ENCODE results near the gene DENND1B. TPM values are rescaled to one million over a fixed set of nuclear protein-coding genes. Genes with fewer than 3 reads are reported as not detected.

DENND1B gene
- total RNA-seq, 2 donors from 2014 or later = 9.4 to 11.9 TPM

GRCh38 chr1:197561041-197561440 lies 214.2 kb downstream of the DENND1B start:
- Histone ChIP-seq H3K9me3 (ENCODE audit: control insufficient read depth, low read length) (no peaks in the 10 kb centered on the region), H3K4me3 (ENCODE audit: low read length) (no peak overlapping the region), H3K4me1 (ENCODE audit: control insufficient read depth, insufficient read depth, low read length) (no peaks in the 10 kb centered on the region), H3K9ac (ENCODE audit: extremely low read depth, low read length, poor library complexity, severe bottlenecking) (no peak overlapping the region), H3K27ac (ENCODE audit: low read depth, low read length) (no peak overlapping the region), H3K27me3 (ENCODE audit: control insufficient read depth, insufficient read depth, low read length, poor library complexity, severe bottlenecking) (no peaks in the 10 kb centered on the region), H3K36me3 (ENCODE audit: control insufficient read depth, insufficient read depth, low read length) (no peaks in the 10 kb centered on the region)
- 60 to 91% methylated on average over 2 of the region's 2 CpGs for WGBS, 2 experiments (ENCODE audit: insufficient coverage in 1 of 2, insufficient read length in 1 of 2)
- Mint-ChIP-seq H3K27me3 (ENCODE audit: insufficient read depth) (no peaks in the 10 kb centered on the region), H3K36me3 (ENCODE audit: low read depth) (no peaks in the 10 kb centered on the region), H3K9me3 (no peaks in the 10 kb centered on the region), H3K4me3 (no peak overlapping the region), H3K27ac (no peak overlapping the region), H3K4me1 (no peaks in the 10 kb centered on the region)
- DNase-seq = no peak
- TF ChIP-seq CTCF (conservative IDR thresholded peaks at IDR 0.05) = no peak

- no peak for DNase-seq
- Histone ChIP-seq H3K4me1 (ENCODE audit: control insufficient read depth, insufficient read depth, low read length) (no peaks in the 10 kb centered on the region), H3K27me3 (ENCODE audit: control insufficient read depth, insufficient read depth, low read length, poor library complexity, severe bottlenecking) (no peaks in the 10 kb centered on the region), H3K9ac (ENCODE audit: extremely low read depth, low read length, poor library complexity, severe bottlenecking) (no peak overlapping the region), H3K27ac (ENCODE audit: low read depth, low read length) (no peak overlapping the region), H3K36me3 (ENCODE audit: control insufficient read depth, insufficient read depth, low read length) (no peaks in the 10 kb centered on the region), H3K4me3 (ENCODE audit: low read length) (no peak overlapping the region), H3K9me3 (ENCODE audit: control insufficient read depth, low read length) (no peaks in the 10 kb centered on the region)
- no peaks in the 10 kb centered on the region for H3K27me3 Mint-ChIP-seq (ENCODE audit: insufficient read depth)
- TF ChIP-seq CTCF (conservative IDR thresholded peaks at IDR 0.05) = no peak
- H3K27ac Mint-ChIP-seq = no peak overlapping the region
- no peaks in the 10 kb centered on the region for H3K36me3 Mint-ChIP-seq (ENCODE audit: low read depth)
- H3K4me1 Mint-ChIP-seq = no peaks in the 10 kb centered on the region
- H3K4me3 Mint-ChIP-seq = no peak overlapping the region
- WGBS, 2 experiments (ENCODE audit: insufficient coverage in 1 of 2, insufficient read length in 1 of 2) = no CpG with 5 or more reads among the region's 1 CpG
- H3K9me3 Mint-ChIP-seq = no peaks in the 10 kb centered on the region
Observed at GRCh38 chr1:197559655-197560054, 215.6 kb downstream of the DENND1B start.

GRCh38 chr1:197559244-197559643 lies 216.0 kb downstream of the DENND1B start:
- Mint-ChIP-seq H3K27ac (no peak overlapping the region), H3K27me3 (ENCODE audit: insufficient read depth) (no peaks in the 10 kb centered on the region), H3K4me3 (no peak overlapping the region), H3K9me3 (no peaks in the 10 kb centered on the region), H3K4me1 (no peaks in the 10 kb centered on the region), H3K36me3 (ENCODE audit: low read depth) (no peaks in the 10 kb centered on the region)
- H3K27ac ChIP-seq (ENCODE audit: low read depth, low read length) = no peak overlapping the region
- H3K9ac ChIP-seq (ENCODE audit: extremely low read depth, low read length, poor library complexity, severe bottlenecking) = no peak overlapping the region
- no peaks in the 10 kb centered on the region for H3K36me3 ChIP-seq (ENCODE audit: control insufficient read depth, insufficient read depth, low read length)
- H3K4me3 ChIP-seq (ENCODE audit: low read length) = no peak overlapping the region
- H3K4me1 ChIP-seq (ENCODE audit: control insufficient read depth, insufficient read depth, low read length) = no peaks in the 10 kb centered on the region
- no peaks in the 10 kb centered on the region for H3K27me3 ChIP-seq (ENCODE audit: control insufficient read depth, insufficient read depth, low read length, poor library complexity, severe bottlenecking)
- no peaks in the 10 kb centered on the region for H3K9me3 ChIP-seq (ENCODE audit: control insufficient read depth, low read length)
- WGBS, 2 experiments (ENCODE audit: insufficient coverage in 1 of 2, insufficient read length in 1 of 2) = 90% methylated on average over 1 of the region's 1 CpG; no CpG with 5 or more reads in 1 of the 2 experiments
- no peak for TF ChIP-seq CTCF (conservative IDR thresholded peaks at IDR 0.05)
- DNase-seq = no peak

Data from endodermal cell (in vitro differentiated cells).